Prostate gland (tissue), 2 donors: ENCODE results near the gene MED13.

Experiments used
- POLR2AphosphoS5 ChIP-seq: sonication (generic); formaldehyde crosslinking; IDR thresholded peaks from one replicate; pipeline ENCODE4 v1.6.1; 2017; ENCODE audit warnings: antibody characterized with exemption
- TF ChIP-seq, protein P1 (sequence below), 4 experiments: fragments of 200-600 bp in 2 of 4; fragments of 450-650 bp in 2 of 4; sonication (generic) in 2 of 4; IDR thresholded peaks; 1 replicate in 3 of 4; 2 replicates in 1 of 4; pipeline ENCODE4 v1.5.1; 2016 to 2019; ENCODE audit warnings: antibody characterized with exemption in 4 of 4, mild to moderate bottlenecking in 2 of 4, moderate library complexity in 2 of 4

GRCh38 chr17:62084585-62084984 is 19.5 kb upstream of the MED13 start:
- TF ChIP-seq, protein P1, sequence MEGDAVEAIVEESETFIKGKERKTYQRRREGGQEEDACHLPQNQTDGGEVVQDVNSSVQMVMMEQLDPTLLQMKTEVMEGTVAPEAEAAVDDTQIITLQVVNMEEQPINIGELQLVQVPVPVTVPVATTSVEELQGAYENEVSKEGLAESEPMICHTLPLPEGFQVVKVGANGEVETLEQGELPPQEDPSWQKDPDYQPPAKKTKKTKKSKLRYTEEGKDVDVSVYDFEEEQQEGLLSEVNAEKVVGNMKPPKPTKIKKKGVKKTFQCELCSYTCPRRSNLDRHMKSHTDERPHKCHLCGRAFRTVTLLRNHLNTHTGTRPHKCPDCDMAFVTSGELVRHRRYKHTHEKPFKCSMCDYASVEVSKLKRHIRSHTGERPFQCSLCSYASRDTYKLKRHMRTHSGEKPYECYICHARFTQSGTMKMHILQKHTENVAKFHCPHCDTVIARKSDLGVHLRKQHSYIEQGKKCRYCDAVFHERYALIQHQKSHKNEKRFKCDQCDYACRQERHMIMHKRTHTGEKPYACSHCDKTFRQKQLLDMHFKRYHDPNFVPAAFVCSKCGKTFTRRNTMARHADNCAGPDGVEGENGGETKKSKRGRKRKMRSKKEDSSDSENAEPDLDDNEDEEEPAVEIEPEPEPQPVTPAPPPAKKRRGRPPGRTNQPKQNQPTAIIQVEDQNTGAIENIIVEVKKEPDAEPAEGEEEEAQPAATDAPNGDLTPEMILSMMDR (IDR thresholded peaks at IDR 0.05) = no peak
- no peak for TF ChIP-seq POLR2AphosphoS5
